GM23248 (cell line): ENCODE measurements around the gene THOC6.
"Not testable (repeated sequence)": the region's sequence is repeated elsewhere in the genome, so short reads cannot be mapped to it uniquely, and the experiment has no call there.

Experiments
- EZH2 ChIP-seq: fragments of 200-600 bp; sonication (generic); IDR thresholded peaks from 2 replicates; pipeline ENCODE4 v1.6.1; 2018; ENCODE audit warnings: antibody characterized with exemption, mild to moderate bottlenecking; ENCODE audit not compliant: insufficient read depth, poor library complexity, severe bottlenecking
- EZH2phosphoT487 ChIP-seq: fragments of 200-600 bp; sonication (generic); IDR thresholded peaks from 2 replicates; pipeline ENCODE4 v1.6.1; 2018; ENCODE audit warnings: antibody characterized with exemption, moderate library complexity, mild to moderate bottlenecking, low read depth; ENCODE audit not compliant: insufficient read depth

DNA sequence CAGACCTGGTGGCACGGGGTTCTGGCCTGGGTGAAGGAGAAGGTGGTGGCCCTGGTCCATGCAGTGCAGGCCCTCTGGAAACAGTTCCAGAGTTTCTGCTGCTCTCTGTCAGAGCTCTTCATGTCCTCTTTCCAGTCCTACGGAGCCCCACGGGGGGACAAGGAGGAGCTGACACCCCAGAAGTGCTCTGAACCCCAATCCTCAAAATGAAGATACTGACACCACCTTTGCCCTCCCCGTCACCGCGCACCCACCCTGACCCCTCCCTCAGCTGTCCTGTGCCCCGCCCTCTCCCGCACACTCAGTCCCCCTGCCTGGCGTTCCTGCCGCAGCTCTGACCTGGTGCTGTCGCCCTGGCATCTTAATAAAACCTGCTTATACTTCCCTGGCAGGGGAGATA lies 45.3 kb downstream of the THOC6 start:
- TF ChIP-seq EZH2, EZH2phosphoT487: not testable (repeated sequence)
